ENCODE data around the gene LRRC34. TPM values are rescaled to one million over a fixed set of nuclear protein-coding genes. Genes with fewer than 3 reads are reported as not detected.

Gene LRRC34
- total RNA-seq, 1 experiment from 2014 or later, result 9.7 TPM

- Histone ChIP-seq H3K9me3 (ENCODE audit: low read depth, low read length, poor library complexity, severe bottlenecking) (no peaks in the 10 kb centered on the region), H3K4me3 (ENCODE audit: low read depth, low read length, poor library complexity, severe bottlenecking) (peak overlapping the region; percentile 72), H3K27me3 (replicated peaks; ENCODE audit: insufficient read depth, low read depth, low read length, poor library complexity) (no peaks in the 10 kb centered on the region), H3K36me3 (ENCODE audit: insufficient read depth, low read length, poor library complexity, severe bottlenecking) (peaks cover 5% of the 10 kb centered on the region), H3K27ac (ENCODE audit: low read depth, low read length, poor library complexity, severe bottlenecking) (peak overlapping the region; percentile 85), H3K4me1 (ENCODE audit: insufficient read depth, low read length, poor library complexity, severe bottlenecking) (peaks cover 5% of the 10 kb centered on the region)
- CTCF ChIA-PET, result no interaction called here
- DNase-seq (ENCODE audit: low spot score), result peak; percentile 58
- TSS peak; percentile 39 for BruUV-seq (replicated peaks)
- POLR2A ChIA-PET (ENCODE audit: low non-redundant PET), result no interaction called here
- intact Hi-C loops (cut with micrococcal nuclease; ENCODE audit: unreplicated experiment), result no loop called here
- TF ChIP-seq, protein P1, sequence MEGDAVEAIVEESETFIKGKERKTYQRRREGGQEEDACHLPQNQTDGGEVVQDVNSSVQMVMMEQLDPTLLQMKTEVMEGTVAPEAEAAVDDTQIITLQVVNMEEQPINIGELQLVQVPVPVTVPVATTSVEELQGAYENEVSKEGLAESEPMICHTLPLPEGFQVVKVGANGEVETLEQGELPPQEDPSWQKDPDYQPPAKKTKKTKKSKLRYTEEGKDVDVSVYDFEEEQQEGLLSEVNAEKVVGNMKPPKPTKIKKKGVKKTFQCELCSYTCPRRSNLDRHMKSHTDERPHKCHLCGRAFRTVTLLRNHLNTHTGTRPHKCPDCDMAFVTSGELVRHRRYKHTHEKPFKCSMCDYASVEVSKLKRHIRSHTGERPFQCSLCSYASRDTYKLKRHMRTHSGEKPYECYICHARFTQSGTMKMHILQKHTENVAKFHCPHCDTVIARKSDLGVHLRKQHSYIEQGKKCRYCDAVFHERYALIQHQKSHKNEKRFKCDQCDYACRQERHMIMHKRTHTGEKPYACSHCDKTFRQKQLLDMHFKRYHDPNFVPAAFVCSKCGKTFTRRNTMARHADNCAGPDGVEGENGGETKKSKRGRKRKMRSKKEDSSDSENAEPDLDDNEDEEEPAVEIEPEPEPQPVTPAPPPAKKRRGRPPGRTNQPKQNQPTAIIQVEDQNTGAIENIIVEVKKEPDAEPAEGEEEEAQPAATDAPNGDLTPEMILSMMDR (conservative IDR thresholded peaks at IDR 0.05; ENCODE audit: low read depth, low read length), result no peak
- TF ChIP-seq EZH2 (IDR thresholded peaks at IDR 0.05; ENCODE audit: borderline replicate concordance, low read depth, low read length, poor library complexity, severe bottlenecking), result no peak
Observed at GRCh38 chr3:169811631-169812331, 923 bp downstream of the LRRC34 start.

- Histone ChIP-seq H3K27ac (ENCODE audit: low read depth, low read length, poor library complexity, severe bottlenecking) (no peak overlapping the region), H3K27me3 (replicated peaks; ENCODE audit: insufficient read depth, low read depth, low read length, poor library complexity) (no peaks in the 10 kb centered on the region), H3K36me3 (ENCODE audit: insufficient read depth, low read length, poor library complexity, severe bottlenecking) (peaks cover 5% of the 10 kb centered on the region), H3K4me3 (ENCODE audit: low read depth, low read length, poor library complexity, severe bottlenecking) (no peak overlapping the region), H3K4me1 (ENCODE audit: insufficient read depth, low read length, poor library complexity, severe bottlenecking) (peaks cover 5% of the 10 kb centered on the region), H3K9me3 (ENCODE audit: low read depth, low read length, poor library complexity, severe bottlenecking) (no peaks in the 10 kb centered on the region)
- CTCF ChIA-PET, result interaction anchor here (0.7 kb wide), 2 partner anchors 48 to 1681 kb away, joined by 6 to 7 read pairs; no protein-coding TSS in a partner anchor
- intact Hi-C loops (cut with micrococcal nuclease; ENCODE audit: unreplicated experiment), result no loop called here
- no peak for DNase-seq (ENCODE audit: low spot score)
- TF ChIP-seq, protein P1 (conservative IDR thresholded peaks at IDR 0.05; ENCODE audit: low read depth, low read length), result no peak
- TF ChIP-seq EZH2 (IDR thresholded peaks at IDR 0.05; ENCODE audit: borderline replicate concordance, low read depth, low read length, poor library complexity, severe bottlenecking), result no peak
- POLR2A ChIA-PET (ENCODE audit: low non-redundant PET), result no interaction called here
- BruUV-seq (replicated peaks), result no TSS peak
Observed at GRCh38 chr3:169809230-169809795, 3.4 kb downstream of the LRRC34 start.

DNA sequence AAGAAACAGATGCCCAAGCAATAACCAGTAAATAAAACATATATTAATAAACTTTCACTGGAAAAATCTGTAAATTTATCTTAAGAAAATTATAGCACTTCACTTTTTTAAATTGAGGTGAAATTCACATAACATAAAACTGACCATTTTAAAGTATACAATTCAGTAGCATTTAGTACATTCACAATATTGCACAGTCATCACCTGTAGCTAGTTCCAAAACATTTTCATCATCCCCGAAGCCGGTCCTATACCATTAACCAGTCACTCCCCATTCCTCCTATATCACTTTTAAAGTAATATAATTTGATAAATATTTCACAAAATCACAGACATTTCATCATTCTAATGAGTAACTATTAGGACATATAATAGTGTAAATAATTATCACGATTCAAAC, 8.0 kb downstream of the LRRC34 start:
- CTCF ChIA-PET, result no interaction called here
- TF ChIP-seq, protein P1 (conservative IDR thresholded peaks at IDR 0.05; ENCODE audit: low read depth, low read length), result no peak
- no peak for TF ChIP-seq EZH2 (IDR thresholded peaks at IDR 0.05; ENCODE audit: borderline replicate concordance, low read depth, low read length, poor library complexity, severe bottlenecking)
- BruUV-seq (replicated peaks), result no TSS peak
- no peaks in the 10 kb centered on the region for H3K4me1 ChIP-seq (ENCODE audit: insufficient read depth, low read length, poor library complexity, severe bottlenecking)
- H3K36me3 ChIP-seq (ENCODE audit: insufficient read depth, low read length, poor library complexity, severe bottlenecking), result peaks cover 23% of the 10 kb centered on the region
- no peak overlapping the region for H3K4me3 ChIP-seq (ENCODE audit: low read depth, low read length, poor library complexity, severe bottlenecking)
- POLR2A ChIA-PET (ENCODE audit: low non-redundant PET), result no interaction called here
- intact Hi-C loops (cut with micrococcal nuclease; ENCODE audit: unreplicated experiment), result no loop called here
- no peaks in the 10 kb centered on the region for H3K27me3 ChIP-seq (replicated peaks; ENCODE audit: insufficient read depth, low read depth, low read length, poor library complexity)
- no peak for DNase-seq (ENCODE audit: low spot score)
- no peaks in the 10 kb centered on the region for H3K9me3 ChIP-seq (ENCODE audit: low read depth, low read length, poor library complexity, severe bottlenecking)
- H3K27ac ChIP-seq (ENCODE audit: low read depth, low read length, poor library complexity, severe bottlenecking), result no peak overlapping the region

Measured in A673 (cell line).